CD4-positive, alpha-beta T cell (primary cell): ENCODE data around the gene SLC13A4. TPM values are rescaled to one million over a fixed set of nuclear protein-coding genes. Genes with fewer than 3 reads are reported as not detected.

Experiments
- ATAC-seq: fragments of 200-7000 bp; cut with Tn5 transposase; one replicate; pipeline ENCODE4 v1.10.0; 2022; ENCODE audit warnings: mild to moderate bottlenecking; ENCODE audit not compliant: poor library complexity
- CTCF ChIA-PET: fragments of 350-600 bp; sonication (Branson Sonifier 250); formaldehyde crosslinking; loops from one replicate; lab custom pipeline; 2021; ENCODE audit warnings: antibody characterized with exemption, inconsistent platforms; lab: Charles Lee
- POLR2A ChIA-PET: fragments of 350-600 bp; sonication (Branson Sonifier 250); formaldehyde crosslinking; loops from one replicate; lab custom pipeline; 2021; ENCODE audit warnings: antibody characterized with exemption, inconsistent platforms; lab: Charles Lee
- DNase-seq, 14 experiments: peaks; one replicate each; pipeline ENCODE4 v3.0.0-alpha.2; 2013 to 2020; ENCODE audit warnings: mixed read lengths in 2 of 14
- H3K27ac ChIP-seq, 2 donors: one replicate each; pipeline versions ENCODE4 v1.5.1 to v1.7.0; 2013; ENCODE audit warnings: low read length in 2 of 2, low read depth in 1 of 2, mild to moderate bottlenecking in 1 of 2
- H3K27me3 ChIP-seq, 2 experiments: 1 replicate in 1 of 2; 2 replicates in 1 of 2; pipeline versions ENCODE4 v1.6.1 to v1.7.0; 2013; ENCODE audit warnings: low read length in 2 of 2, control low read depth in 1 of 2, mild to moderate bottlenecking in 1 of 2, moderate library complexity in 1 of 2; ENCODE audit not compliant: insufficient read depth in 2 of 2, control insufficient read depth in 1 of 2
- H3K36me3 ChIP-seq: one replicate; pipeline ENCODE4 v1.6.1; 2013; ENCODE audit warnings: low read length, control low read depth; ENCODE audit not compliant: insufficient read depth
- H3K4me1 ChIP-seq: one replicate; pipeline ENCODE4 v1.6.1; 2013; ENCODE audit warnings: low read length, control low read depth; ENCODE audit not compliant: insufficient read depth
- H3K4me3 ChIP-seq: one replicate; pipeline ENCODE4 v1.5.1; 2013; ENCODE audit warnings: mild to moderate bottlenecking, low read length, moderate library complexity
- H3K9me3 ChIP-seq, 2 experiments: 1 replicate in 1 of 2; 2 replicates in 1 of 2; pipeline versions ENCODE4 v1.6.1 to v1.7.0; 2013; ENCODE audit warnings: low read length in 2 of 2, mild to moderate bottlenecking in 2 of 2, control low read depth in 1 of 2, moderate library complexity in 1 of 2; ENCODE audit not compliant: control insufficient read depth in 1 of 2, insufficient read depth in 1 of 2
- H3K27ac Mint-ChIP-seq: one replicate; pipeline ENCODE4 v1.8.0; 2020; ENCODE audit warnings: mixed read lengths
- H3K27me3 Mint-ChIP-seq: one replicate; pipeline ENCODE4 v1.8.0; 2021; ENCODE audit warnings: mixed read lengths
- H3K36me3 Mint-ChIP-seq: one replicate; pipeline ENCODE4 v1.8.0; 2021; ENCODE audit warnings: low read depth, mixed read lengths
- H3K4me1 Mint-ChIP-seq: one replicate; pipeline ENCODE4 v1.8.0; 2021; ENCODE audit warnings: low read depth, mixed read lengths
- H3K4me3 Mint-ChIP-seq: one replicate; pipeline ENCODE4 v1.8.0; 2020; ENCODE audit warnings: mild to moderate bottlenecking, mixed read lengths
- H3K9me3 Mint-ChIP-seq: one replicate; pipeline ENCODE4 v1.8.0; 2020; ENCODE audit warnings: mixed read lengths
- intact Hi-C, 2 experiments: fragments of 100-400 bp; cut with DNase I in 1 of 2; cut with micrococcal nuclease in 1 of 2; formaldehyde crosslinking; loops; one replicate each; pipeline versions ENCODE4 v1.15.1 to v1.9.0; 2023 to 2025; cut with DNase I, micrococcal nuclease
- total RNA-seq, 174 experiments: library from RNA in 2 of 174; stranded (reverse) in 2 of 174; gene quantifications; one replicate each; pipeline ENCODE4 v1.2.3 and lab custom pipeline; 2021 to 2026
- TF ChIP-seq, protein P1 (sequence below): fragments of 200-600 bp; IDR thresholded peaks from one replicate; pipeline ENCODE4 v1.8.0; 2022; ENCODE audit warnings: antibody characterized with exemption, mild to moderate bottlenecking

Gene SLC13A4
- total RNA-seq, 2 experiments from 2014 or later, result not detected

DNA sequence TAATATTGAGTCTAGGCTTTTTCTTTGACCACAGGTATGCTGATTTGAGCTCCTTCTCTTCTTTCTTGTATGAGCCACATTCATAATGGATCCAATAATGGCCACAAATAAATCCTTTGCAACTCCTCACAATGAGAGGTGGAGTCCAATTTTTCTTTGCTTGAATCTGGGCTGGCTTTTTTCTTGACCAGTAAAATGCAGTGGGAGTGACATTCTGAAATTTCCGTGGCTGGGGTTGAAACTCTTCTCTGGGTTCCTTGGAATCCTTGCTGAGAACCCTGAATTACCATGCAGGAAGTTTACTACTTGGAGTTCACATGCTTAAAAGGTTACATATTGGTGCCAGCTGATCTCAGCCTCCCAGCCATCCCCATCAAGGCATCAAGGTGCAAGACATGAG is 43.1 kb upstream of the SLC13A4 start:
- TF ChIP-seq, protein P1, sequence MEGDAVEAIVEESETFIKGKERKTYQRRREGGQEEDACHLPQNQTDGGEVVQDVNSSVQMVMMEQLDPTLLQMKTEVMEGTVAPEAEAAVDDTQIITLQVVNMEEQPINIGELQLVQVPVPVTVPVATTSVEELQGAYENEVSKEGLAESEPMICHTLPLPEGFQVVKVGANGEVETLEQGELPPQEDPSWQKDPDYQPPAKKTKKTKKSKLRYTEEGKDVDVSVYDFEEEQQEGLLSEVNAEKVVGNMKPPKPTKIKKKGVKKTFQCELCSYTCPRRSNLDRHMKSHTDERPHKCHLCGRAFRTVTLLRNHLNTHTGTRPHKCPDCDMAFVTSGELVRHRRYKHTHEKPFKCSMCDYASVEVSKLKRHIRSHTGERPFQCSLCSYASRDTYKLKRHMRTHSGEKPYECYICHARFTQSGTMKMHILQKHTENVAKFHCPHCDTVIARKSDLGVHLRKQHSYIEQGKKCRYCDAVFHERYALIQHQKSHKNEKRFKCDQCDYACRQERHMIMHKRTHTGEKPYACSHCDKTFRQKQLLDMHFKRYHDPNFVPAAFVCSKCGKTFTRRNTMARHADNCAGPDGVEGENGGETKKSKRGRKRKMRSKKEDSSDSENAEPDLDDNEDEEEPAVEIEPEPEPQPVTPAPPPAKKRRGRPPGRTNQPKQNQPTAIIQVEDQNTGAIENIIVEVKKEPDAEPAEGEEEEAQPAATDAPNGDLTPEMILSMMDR, result no peak
- Histone ChIP-seq H3K27me3 (peaks cover 0 to 4% of the 10 kb centered on the region in 2 experiments), H3K27ac (no peak overlapping the region), H3K36me3 (no peaks in the 10 kb centered on the region), H3K9me3 (no peaks in the 10 kb centered on the region), H3K4me1 (no peaks in the 10 kb centered on the region), H3K4me3 (no peak overlapping the region)
- Mint-ChIP-seq H3K9me3 (no peaks in the 10 kb centered on the region), H3K4me3 (no peak overlapping the region), H3K4me1 (no peaks in the 10 kb centered on the region), H3K36me3 (no peaks in the 10 kb centered on the region), H3K27me3 (peaks cover 27% of the 10 kb centered on the region), H3K27ac (no peak overlapping the region)
- intact Hi-C loops, result no loop called here
- ChIA-PET CTCF (no interaction called here), POLR2A (no interaction called here)
- ATAC-seq (no peak), DNase-seq (no peak)

GRCh38 chr7:135770139-135770710 is 42.2 kb upstream of the SLC13A4 start:
- Histone ChIP-seq H3K4me1 (no peaks in the 10 kb centered on the region), H3K27me3 (peaks cover 0 to 4% of the 10 kb centered on the region in 2 experiments), H3K27ac (no peak overlapping the region), H3K9me3 (no peaks in the 10 kb centered on the region), H3K36me3 (no peaks in the 10 kb centered on the region), H3K4me3 (no peak overlapping the region)
- intact Hi-C loops, result no loop called here
- TF ChIP-seq, protein P1, result no peak
- H3K27ac Mint-ChIP-seq, result no peak overlapping the region
- no peaks in the 10 kb centered on the region for H3K4me1 Mint-ChIP-seq
- no peak for ATAC-seq
- no peak for DNase-seq
- CTCF ChIA-PET, result no interaction called here
- no peak overlapping the region for H3K4me3 Mint-ChIP-seq
- H3K9me3 Mint-ChIP-seq, result no peaks in the 10 kb centered on the region
- H3K36me3 Mint-ChIP-seq, result no peaks in the 10 kb centered on the region
- POLR2A ChIA-PET, result no interaction called here
- peaks cover 33% of the 10 kb centered on the region for H3K27me3 Mint-ChIP-seq

- Histone ChIP-seq H3K4me1 (no peaks in the 10 kb centered on the region), H3K9me3 (no peaks in the 10 kb centered on the region), H3K36me3 (no peaks in the 10 kb centered on the region), H3K4me3 (no peak overlapping the region), H3K27ac (no peak overlapping the region), H3K27me3 (peaks cover 0 to 4% of the 10 kb centered on the region in 2 experiments)
- Mint-ChIP-seq H3K27me3 (peaks cover 36% of the 10 kb centered on the region), H3K27ac (no peak overlapping the region), H3K4me3 (no peak overlapping the region), H3K4me1 (no peaks in the 10 kb centered on the region), H3K9me3 (no peaks in the 10 kb centered on the region), H3K36me3 (no peaks in the 10 kb centered on the region)
- ChIA-PET POLR2A (no interaction called here), CTCF (no interaction called here)
- DNase-seq (no peak), ATAC-seq (no peak)
- TF ChIP-seq, protein P1, result no peak
- intact Hi-C loops, result no loop called here
Observed at GRCh38 chr7:135769005-135769802, 41.2 kb upstream of the SLC13A4 start.
